Liver (tissue), 3 donors: Measurements from ENCODE around the gene FTO.

ENCODE experiments used
- CTCF ChIP-seq: fragments of 150-350 bp; IDR thresholded peaks from 2 replicates; pipeline ENCODE4 v1.5.1; 2017; ENCODE audit warnings: improper control_type of control experiment, low read depth, low read length; ENCODE audit not compliant: missing input control
- GABPA ChIP-seq, 2 donors: IDR thresholded peaks in 1 of 2; conservative IDR thresholded peaks in 1 of 2; 2 replicates each; pipeline ENCODE4 v1.6.1; 2016; ENCODE audit warnings: antibody characterized with exemption in 2 of 2, mild to moderate bottlenecking in 1 of 2, moderate library complexity in 1 of 2
- JUND ChIP-seq, 2 donors: IDR thresholded peaks; 2 replicates each; pipeline ENCODE4 v1.6.1; 2016; ENCODE audit warnings: antibody characterized with exemption in 2 of 2
- MAX ChIP-seq: IDR thresholded peaks from 2 replicates; pipeline ENCODE4 v1.6.1; 2016; ENCODE audit warnings: antibody characterized with exemption
- NR2F2 ChIP-seq: IDR thresholded peaks from 2 replicates; pipeline ENCODE4 v1.6.1; 2016; ENCODE audit warnings: antibody characterized with exemption
- RAD21 ChIP-seq, 2 donors: IDR thresholded peaks; 2 replicates each; pipeline ENCODE4 v1.6.1; 2016; ENCODE audit warnings: antibody characterized with exemption in 2 of 2, mild to moderate bottlenecking in 2 of 2
- REST ChIP-seq: IDR thresholded peaks from 2 replicates; pipeline ENCODE4 v1.6.1; 2016; ENCODE audit warnings: antibody characterized with exemption, mild to moderate bottlenecking
- SP1 ChIP-seq: IDR thresholded peaks from 2 replicates; pipeline ENCODE4 v1.6.1; 2018; ENCODE audit warnings: antibody characterized with exemption, mild to moderate bottlenecking
- TAF1 ChIP-seq: conservative IDR thresholded peaks from 2 replicates; pipeline ENCODE4 v1.6.1; 2016; ENCODE audit warnings: antibody characterized with exemption, mild to moderate bottlenecking
- YY1 ChIP-seq: IDR thresholded peaks from 2 replicates; pipeline ENCODE4 v1.6.1; 2016; ENCODE audit warnings: antibody characterized with exemption, mild to moderate bottlenecking
- donor health status: healthy.
- donor health status: healthy.

GRCh38 chr16:53920988-53921387 is 217.0 kb downstream of the FTO start:
- TF ChIP-seq MAX = no peak
- no peak for TF ChIP-seq CTCF
- no peak for TF ChIP-seq YY1
- no peak for TF ChIP-seq RAD21 (IDR thresholded peaks at IDR 0.05)
- no peak for TF ChIP-seq REST
- no peak for TF ChIP-seq TAF1
- no peak for TF ChIP-seq GABPA (IDR thresholded peaks at IDR 0.05 in 1 of 2, conservative IDR thresholded peaks at IDR 0.05 in 1 of 2)
- no peak for TF ChIP-seq NR2F2
- TF ChIP-seq SP1 = no peak
- no peak for TF ChIP-seq JUND (IDR thresholded peaks at IDR 0.05)
